ENCODE data around the gene SLC26A11.

DNA sequence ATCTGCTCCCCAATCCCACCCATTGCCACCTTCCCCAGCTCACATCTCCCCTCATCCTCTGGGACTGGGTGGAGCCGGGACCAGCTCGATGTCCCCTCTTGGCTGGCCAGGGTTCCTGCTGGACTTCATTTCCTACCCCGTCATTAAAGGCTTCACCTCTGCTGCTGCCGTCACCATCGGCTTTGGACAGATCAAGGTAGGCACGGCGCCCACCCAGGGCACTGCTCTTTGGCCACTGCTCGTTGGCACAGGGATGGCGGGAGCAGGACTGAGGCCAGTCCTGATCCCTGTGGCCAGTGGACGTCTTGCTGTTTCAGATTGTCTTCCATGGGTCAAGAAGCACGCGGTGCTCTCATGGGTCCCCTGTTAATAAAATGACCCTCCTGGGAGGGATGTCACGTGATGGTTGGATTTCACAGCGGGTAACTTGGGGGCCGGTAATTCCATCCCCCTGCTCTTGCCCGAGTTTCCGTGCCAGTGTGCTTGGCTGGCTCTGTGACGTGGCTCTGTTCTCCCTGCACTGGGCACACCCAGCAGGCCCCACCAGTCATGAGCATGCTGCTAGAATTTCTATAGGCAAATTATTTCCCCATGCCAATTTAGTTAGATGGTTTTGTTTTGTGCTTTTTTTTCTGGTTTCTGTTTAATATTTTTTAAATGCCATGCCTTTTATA, 3.1 kb downstream of the SLC26A11 start:
- TF ChIP-seq POLR2AphosphoS5 (IDR thresholded peaks at IDR 0.05; ENCODE audit: low read depth, low read length) = no peak
- no peak for TF ChIP-seq SP1 (IDR thresholded peaks at IDR 0.05; ENCODE audit: low read depth)
- TF ChIP-seq ELF1 (IDR thresholded peaks at IDR 0.05; ENCODE audit: borderline replicate concordance, low read depth) = no peak
- TF ChIP-seq EZH2 (IDR thresholded peaks at IDR 0.05) = no peak
- TF ChIP-seq, protein P1, sequence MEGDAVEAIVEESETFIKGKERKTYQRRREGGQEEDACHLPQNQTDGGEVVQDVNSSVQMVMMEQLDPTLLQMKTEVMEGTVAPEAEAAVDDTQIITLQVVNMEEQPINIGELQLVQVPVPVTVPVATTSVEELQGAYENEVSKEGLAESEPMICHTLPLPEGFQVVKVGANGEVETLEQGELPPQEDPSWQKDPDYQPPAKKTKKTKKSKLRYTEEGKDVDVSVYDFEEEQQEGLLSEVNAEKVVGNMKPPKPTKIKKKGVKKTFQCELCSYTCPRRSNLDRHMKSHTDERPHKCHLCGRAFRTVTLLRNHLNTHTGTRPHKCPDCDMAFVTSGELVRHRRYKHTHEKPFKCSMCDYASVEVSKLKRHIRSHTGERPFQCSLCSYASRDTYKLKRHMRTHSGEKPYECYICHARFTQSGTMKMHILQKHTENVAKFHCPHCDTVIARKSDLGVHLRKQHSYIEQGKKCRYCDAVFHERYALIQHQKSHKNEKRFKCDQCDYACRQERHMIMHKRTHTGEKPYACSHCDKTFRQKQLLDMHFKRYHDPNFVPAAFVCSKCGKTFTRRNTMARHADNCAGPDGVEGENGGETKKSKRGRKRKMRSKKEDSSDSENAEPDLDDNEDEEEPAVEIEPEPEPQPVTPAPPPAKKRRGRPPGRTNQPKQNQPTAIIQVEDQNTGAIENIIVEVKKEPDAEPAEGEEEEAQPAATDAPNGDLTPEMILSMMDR (IDR thresholded peaks at IDR 0.05 in 2 of 3, conservative IDR thresholded peaks at IDR 0.05 in 1 of 3; ENCODE audit: borderline replicate concordance in 1 of 3, insufficient read depth in 1 of 3, low read depth in 2 of 3, low read length in 2 of 3) = no peak
- TF ChIP-seq, protein P2, sequence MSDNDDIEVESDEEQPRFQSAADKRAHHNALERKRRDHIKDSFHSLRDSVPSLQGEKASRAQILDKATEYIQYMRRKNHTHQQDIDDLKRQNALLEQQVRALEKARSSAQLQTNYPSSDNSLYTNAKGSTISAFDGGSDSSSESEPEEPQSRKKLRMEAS (IDR thresholded peaks at IDR 0.05) = no peak
- TF ChIP-seq, protein P3, sequence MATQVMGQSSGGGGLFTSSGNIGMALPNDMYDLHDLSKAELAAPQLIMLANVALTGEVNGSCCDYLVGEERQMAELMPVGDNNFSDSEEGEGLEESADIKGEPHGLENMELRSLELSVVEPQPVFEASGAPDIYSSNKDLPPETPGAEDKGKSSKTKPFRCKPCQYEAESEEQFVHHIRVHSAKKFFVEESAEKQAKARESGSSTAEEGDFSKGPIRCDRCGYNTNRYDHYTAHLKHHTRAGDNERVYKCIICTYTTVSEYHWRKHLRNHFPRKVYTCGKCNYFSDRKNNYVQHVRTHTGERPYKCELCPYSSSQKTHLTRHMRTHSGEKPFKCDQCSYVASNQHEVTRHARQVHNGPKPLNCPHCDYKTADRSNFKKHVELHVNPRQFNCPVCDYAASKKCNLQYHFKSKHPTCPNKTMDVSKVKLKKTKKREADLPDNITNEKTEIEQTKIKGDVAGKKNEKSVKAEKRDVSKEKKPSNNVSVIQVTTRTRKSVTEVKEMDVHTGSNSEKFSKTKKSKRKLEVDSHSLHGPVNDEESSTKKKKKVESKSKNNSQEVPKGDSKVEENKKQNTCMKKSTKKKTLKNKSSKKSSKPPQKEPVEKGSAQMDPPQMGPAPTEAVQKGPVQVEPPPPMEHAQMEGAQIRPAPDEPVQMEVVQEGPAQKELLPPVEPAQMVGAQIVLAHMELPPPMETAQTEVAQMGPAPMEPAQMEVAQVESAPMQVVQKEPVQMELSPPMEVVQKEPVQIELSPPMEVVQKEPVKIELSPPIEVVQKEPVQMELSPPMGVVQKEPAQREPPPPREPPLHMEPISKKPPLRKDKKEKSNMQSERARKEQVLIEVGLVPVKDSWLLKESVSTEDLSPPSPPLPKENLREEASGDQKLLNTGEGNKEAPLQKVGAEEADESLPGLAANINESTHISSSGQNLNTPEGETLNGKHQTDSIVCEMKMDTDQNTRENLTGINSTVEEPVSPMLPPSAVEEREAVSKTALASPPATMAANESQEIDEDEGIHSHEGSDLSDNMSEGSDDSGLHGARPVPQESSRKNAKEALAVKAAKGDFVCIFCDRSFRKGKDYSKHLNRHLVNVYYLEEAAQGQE (IDR thresholded peaks at IDR 0.05; ENCODE audit: low read depth) = no peak

Data from HCT116 (cell line).